ENCODE data around the gene BCO2. TPM values are rescaled to one million over a fixed set of nuclear protein-coding genes. Genes with fewer than 3 reads are reported as not detected.

BCO2 gene
- total RNA-seq, 4 donors from 2014 or later = 1.2 to 28.2 (median 2.7) TPM

GRCh38 chr11:112235750-112236390 lies 60.6 kb downstream of the BCO2 start:
- Histone ChIP-seq H3K4me3 (no peak overlapping the region), H3K27ac (no peak overlapping the region), H3K27me3 (no peaks in the 10 kb centered on the region), H3K9me3 (no peaks in the 10 kb centered on the region), H3K36me3 (peaks cover 86% of the 10 kb centered on the region), H3K4me1 (no peaks in the 10 kb centered on the region)
- TF ChIP-seq CTCF (IDR thresholded peaks at IDR 0.05) (no peak), POLR2AphosphoS5 (IDR thresholded peaks at IDR 0.05) (no peak), POLR2A (IDR thresholded peaks at IDR 0.05) (no peak), EP300 (IDR thresholded peaks at IDR 0.05) (no peak)
- DNase-seq (ENCODE audit: low spot score in 2 of 2) = no peak
- WGBS = 96% methylated on average over 8 of the region's 8 CpGs

- H3K27ac ChIP-seq = no peak overlapping the region
- no peaks in the 10 kb centered on the region for H3K27me3 ChIP-seq
- DNase-seq (ENCODE audit: low spot score in 2 of 2) = no peak
- no peaks in the 10 kb centered on the region for H3K4me1 ChIP-seq
- WGBS = 97% methylated on average over 4 of the region's 4 CpGs
- H3K36me3 ChIP-seq = peaks cover 84% of the 10 kb centered on the region
- H3K9me3 ChIP-seq = no peaks in the 10 kb centered on the region
- TF ChIP-seq EP300 (IDR thresholded peaks at IDR 0.05) (no peak), POLR2AphosphoS5 (IDR thresholded peaks at IDR 0.05) (no peak), POLR2A (IDR thresholded peaks at IDR 0.05) (no peak), CTCF (IDR thresholded peaks at IDR 0.05) (no peak)
- H3K4me3 ChIP-seq = no peak overlapping the region
Observed at GRCh38 chr11:112237451-112237850, 62.1 kb downstream of the BCO2 start.

DNA sequence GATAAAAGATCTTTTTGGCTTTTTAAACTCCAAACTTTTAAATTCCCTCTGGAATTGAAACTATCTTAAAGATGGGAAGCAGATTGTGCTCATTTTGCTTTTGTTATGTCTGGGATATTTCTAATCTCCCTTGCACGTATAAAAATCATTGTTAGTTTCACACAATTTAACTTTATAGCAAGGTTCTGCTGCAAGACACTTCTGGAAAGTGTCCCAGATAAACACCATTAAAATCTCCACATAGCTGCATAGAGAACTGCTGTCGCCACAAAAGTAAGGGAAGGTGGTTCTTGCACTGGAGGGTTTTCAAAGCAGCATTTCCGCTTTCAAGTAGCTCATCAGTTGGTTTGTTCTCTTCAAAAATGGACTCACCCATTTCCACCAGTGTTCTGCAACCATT lies 62.7 kb downstream of the BCO2 start:
- DNase-seq (ENCODE audit: low spot score in 2 of 2) = no peak
- H3K4me1 ChIP-seq = no peaks in the 10 kb centered on the region
- no peaks in the 10 kb centered on the region for H3K9me3 ChIP-seq
- H3K4me3 ChIP-seq = no peak overlapping the region
- 83% methylated on average over 3 of the region's 3 CpGs for WGBS
- no peak overlapping the region for H3K27ac ChIP-seq
- no peaks in the 10 kb centered on the region for H3K27me3 ChIP-seq
- no peak for TF ChIP-seq EP300 (IDR thresholded peaks at IDR 0.05)
- TF ChIP-seq CTCF (IDR thresholded peaks at IDR 0.05) = no peak
- no peak for TF ChIP-seq POLR2AphosphoS5 (IDR thresholded peaks at IDR 0.05)
- no peak for TF ChIP-seq POLR2A (IDR thresholded peaks at IDR 0.05)
- H3K36me3 ChIP-seq = peaks cover 83% of the 10 kb centered on the region

DNA sequence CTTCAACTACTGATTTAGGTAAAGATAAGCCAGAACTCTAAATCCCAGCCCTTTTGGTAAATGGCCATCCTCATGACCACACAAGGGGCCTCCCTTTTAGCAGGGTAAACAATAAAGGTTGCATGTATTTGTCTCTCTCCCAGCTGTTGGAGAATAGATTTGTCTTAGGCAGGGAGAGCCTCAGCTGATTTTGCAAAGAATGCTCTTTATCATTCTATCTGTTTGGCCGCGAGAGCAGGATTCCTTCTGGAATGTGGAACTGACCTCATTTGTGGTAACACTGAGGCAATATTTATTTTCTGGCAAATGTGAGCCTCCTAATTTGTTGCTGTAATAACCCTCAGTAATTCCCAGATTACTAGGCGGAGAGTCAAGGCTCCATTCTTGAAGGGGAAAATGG lies 66.2 kb downstream of the BCO2 start:
- WGBS = 54% methylated on average over 3 of the region's 3 CpGs
- Histone ChIP-seq H3K27me3 (no peaks in the 10 kb centered on the region), H3K4me1 (no peaks in the 10 kb centered on the region), H3K36me3 (peaks cover 63% of the 10 kb centered on the region), H3K4me3 (no peak overlapping the region), H3K27ac (no peak overlapping the region), H3K9me3 (no peaks in the 10 kb centered on the region)
- TF ChIP-seq CTCF (IDR thresholded peaks at IDR 0.05) (no peak), EP300 (IDR thresholded peaks at IDR 0.05) (no peak), POLR2A (IDR thresholded peaks at IDR 0.05) (no peak), POLR2AphosphoS5 (IDR thresholded peaks at IDR 0.05) (no peak)
- no peak for DNase-seq (ENCODE audit: low spot score in 2 of 2)

- H3K9me3 ChIP-seq = no peaks in the 10 kb centered on the region
- H3K36me3 ChIP-seq = peaks cover 16% of the 10 kb centered on the region
- TF ChIP-seq CTCF (IDR thresholded peaks at IDR 0.05) = no peak
- no peak for TF ChIP-seq POLR2AphosphoS5 (IDR thresholded peaks at IDR 0.05)
- no peak for TF ChIP-seq POLR2A (IDR thresholded peaks at IDR 0.05)
- TF ChIP-seq EP300 (IDR thresholded peaks at IDR 0.05) = no peak
- WGBS = 51% methylated on average over 4 of the region's 4 CpGs
- no peak overlapping the region for H3K27ac ChIP-seq
- H3K4me3 ChIP-seq = no peak overlapping the region
- no peaks in the 10 kb centered on the region for H3K4me1 ChIP-seq
- no peak for DNase-seq (ENCODE audit: low spot score in 2 of 2)
- H3K27me3 ChIP-seq = no peaks in the 10 kb centered on the region
Observed at GRCh38 chr11:112247201-112247600, 71.9 kb downstream of the BCO2 start.
